Fibroblast of mammary gland (primary cell): ENCODE results near the gene DBNDD1.
"Not testable (repeated sequence)": the region's sequence is repeated elsewhere in the genome, so short reads cannot be mapped to it uniquely, and the experiment has no call there.

ENCODE experiments used
- DNase-seq: peaks from one replicate; pipeline ENCODE4 v3.0.0-alpha.2; 2010; ENCODE audit warnings: low read depth
- H3K4me3 ChIP-seq: 2 replicates; pipeline ENCODE4 v1.5.1; 2011; ENCODE audit warnings: low read depth, mild to moderate bottlenecking, low read length, moderate library complexity; ENCODE audit not compliant: control insufficient read depth
- TF ChIP-seq, protein P1 (sequence below): conservative IDR thresholded peaks from 2 replicates; pipeline ENCODE4 v1.5.1; 2011; ENCODE audit warnings: low read depth, low read length, inconsistent platforms; ENCODE audit not compliant: control insufficient read depth, insufficient read depth

Gene DBNDD1, protein sequence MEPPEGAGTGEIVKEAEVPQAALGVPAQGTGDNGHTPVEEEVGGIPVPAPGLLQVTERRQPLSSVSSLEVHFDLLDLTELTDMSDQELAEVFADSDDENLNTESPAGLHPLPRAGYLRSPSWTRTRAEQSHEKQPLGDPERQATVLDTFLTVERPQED

DNA sequence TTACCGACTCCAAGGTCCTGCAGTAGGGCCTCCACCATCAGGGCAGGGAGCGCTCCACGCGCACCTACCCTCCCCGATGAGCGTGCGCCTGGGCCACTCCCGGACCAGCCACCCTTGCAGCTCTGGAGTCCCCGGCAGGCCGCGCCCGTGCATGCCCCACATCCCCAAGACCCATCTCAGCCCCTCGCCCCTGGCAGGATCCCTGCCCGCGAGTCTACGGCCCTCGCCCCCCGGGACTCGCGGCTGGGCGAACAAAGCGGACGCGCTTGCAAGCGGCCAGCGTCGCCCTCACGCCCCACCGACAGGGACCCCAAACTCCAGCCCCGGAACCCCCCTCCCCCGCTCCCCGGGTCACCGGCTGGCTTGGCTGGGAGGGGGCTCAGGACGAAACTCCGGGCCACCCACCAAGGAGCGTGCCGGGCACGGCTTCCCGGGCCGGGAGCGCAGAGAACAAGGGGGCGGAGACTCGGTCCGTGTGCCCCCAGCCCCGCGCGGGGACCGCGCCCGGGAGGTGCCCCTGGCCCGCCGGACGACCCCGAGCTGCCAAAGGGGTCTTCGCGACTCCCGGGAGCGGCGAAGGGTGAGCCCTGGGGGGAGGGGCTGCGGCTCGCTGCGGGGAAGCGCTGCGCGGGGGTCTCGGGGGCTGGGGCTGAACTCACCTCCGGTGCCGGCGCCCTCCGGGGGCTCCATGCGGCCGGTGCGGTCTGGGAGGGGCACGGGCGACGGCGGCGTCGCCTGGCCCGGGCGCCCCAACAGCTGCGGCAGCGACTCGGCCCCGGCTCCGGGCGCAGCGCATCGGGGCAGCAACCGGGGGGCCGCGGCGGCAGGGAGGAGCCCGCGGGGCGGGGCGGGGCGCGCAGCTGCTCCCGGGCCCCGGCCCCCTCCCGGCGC lies at the start of gene DBNDD1:
TSS of gene DBNDD1 (minus strand) at position 805 of the 891 bp plus-strand sequence. CDS start at position 690, 115 bp downstream.
- no peak for DNase-seq
- H3K4me3 ChIP-seq: peak within 1 kb of the TSS; percentile 34
- TF ChIP-seq, protein P1, sequence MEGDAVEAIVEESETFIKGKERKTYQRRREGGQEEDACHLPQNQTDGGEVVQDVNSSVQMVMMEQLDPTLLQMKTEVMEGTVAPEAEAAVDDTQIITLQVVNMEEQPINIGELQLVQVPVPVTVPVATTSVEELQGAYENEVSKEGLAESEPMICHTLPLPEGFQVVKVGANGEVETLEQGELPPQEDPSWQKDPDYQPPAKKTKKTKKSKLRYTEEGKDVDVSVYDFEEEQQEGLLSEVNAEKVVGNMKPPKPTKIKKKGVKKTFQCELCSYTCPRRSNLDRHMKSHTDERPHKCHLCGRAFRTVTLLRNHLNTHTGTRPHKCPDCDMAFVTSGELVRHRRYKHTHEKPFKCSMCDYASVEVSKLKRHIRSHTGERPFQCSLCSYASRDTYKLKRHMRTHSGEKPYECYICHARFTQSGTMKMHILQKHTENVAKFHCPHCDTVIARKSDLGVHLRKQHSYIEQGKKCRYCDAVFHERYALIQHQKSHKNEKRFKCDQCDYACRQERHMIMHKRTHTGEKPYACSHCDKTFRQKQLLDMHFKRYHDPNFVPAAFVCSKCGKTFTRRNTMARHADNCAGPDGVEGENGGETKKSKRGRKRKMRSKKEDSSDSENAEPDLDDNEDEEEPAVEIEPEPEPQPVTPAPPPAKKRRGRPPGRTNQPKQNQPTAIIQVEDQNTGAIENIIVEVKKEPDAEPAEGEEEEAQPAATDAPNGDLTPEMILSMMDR: no peak

DNA sequence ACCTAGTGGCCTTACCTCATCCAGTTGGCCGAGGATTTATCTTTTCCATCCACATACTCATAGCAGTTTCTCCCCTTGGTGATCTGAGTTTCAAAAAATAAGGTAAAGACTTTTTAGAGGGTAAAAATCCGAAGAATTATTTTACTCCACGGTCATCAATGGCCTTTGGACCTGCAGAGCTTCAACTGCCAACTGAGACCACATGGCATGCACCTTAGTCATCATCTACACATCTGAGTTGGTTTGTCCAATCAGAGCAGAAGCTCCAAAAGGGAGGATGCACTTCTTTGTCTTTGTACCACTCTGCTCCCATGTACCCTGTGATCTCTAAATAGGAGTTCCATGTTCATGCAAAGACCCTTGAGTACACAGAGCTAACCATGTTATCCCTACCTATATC lies 42.2 kb upstream of the DBNDD1 start:
- H3K4me3 ChIP-seq: no peak overlapping the region
- DNase-seq: peak; percentile 16
- TF ChIP-seq, protein P1: no peak

DNA sequence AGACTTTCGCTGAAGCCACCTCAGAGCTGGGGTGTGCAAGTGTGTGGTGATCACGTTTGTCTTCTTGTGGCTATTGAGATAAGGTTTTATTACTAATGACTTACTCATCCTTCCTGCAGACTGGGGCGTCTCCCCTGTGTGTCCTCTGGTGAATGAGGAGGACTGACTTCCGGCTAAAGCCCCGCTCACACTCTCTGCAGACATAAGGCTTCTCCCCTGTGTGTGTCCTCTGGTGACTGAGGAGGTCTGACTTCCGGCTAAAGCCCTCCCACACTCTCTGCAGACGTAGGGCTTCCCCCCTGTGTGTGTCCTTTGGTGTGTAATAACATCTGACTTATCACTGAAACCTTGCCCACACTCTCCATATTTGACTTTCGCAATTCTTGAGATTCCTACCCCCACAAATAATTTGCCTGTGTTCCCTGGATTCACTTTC lies 38.5 kb upstream of the DBNDD1 start:
- peak; percentile 80 for DNase-seq
- TF ChIP-seq, protein P1: no peak
- H3K4me3 ChIP-seq: no peak overlapping the region

DNA sequence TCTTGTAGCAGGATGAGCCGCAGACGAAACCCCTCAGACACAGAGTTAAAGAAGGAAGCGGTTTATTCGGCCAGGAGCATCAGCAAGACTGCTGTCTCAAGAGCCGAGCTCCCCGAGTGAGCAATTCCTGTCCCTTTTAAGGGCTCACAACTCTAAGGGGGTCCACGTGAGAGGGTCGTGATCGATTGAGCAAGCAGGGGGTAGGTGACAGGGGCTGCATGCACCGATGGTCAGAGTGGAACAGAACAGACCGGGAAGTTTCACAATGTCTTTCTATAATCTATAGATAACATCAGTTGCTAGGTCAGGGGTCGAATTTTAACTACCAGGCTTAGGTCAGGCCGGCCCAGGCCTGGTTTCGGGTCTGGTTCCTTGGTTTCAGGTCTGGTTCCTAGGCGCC lies 37.3 kb upstream of the DBNDD1 start:
- not testable (repeated sequence) for H3K4me3 ChIP-seq, DNase-seq

DNA sequence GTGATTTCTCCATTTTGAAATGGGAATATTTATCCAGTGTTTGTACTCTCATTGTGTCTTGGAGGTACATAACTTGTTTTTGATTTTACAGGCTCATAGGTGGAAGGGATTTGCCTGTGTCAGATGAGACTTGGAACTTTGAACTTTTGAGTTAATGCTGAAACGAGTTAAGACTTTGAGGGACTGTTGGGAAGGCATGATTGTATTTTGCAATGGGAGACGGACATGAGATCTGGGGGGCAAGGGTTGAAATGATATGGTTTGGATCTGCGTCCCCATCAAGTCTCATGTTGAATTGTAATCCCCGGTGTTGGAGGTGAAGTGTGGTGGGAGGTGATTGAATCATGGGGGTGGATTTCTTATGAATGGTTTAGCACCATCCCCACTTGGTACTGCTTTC lies 36.1 kb upstream of the DBNDD1 start:
- DNase-seq: no peak
- TF ChIP-seq, protein P1: no peak
- H3K4me3 ChIP-seq: no peak overlapping the region

DNA sequence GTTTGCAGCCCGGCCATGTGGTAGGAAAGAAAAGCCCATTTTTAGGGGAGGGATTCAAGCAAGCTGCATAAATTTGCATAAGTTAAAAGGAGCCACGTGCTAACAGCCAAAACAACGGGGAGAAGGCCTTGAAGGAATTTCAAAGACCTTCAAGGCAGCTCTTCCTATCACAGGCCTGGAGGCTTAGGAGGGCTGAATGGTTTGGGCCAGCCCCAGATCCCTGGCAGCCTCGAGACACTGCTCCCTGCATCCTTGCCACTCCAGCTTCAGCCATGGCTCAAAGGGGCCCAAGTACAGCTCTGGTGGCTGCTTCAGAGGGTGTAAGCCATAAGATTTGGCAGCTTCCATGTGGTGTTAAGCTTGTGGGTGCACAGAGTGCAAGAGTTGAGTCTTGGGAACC lies 35.3 kb upstream of the DBNDD1 start:
- no peak overlapping the region for H3K4me3 ChIP-seq
- DNase-seq: no peak
- TF ChIP-seq, protein P1: no peak

DNA sequence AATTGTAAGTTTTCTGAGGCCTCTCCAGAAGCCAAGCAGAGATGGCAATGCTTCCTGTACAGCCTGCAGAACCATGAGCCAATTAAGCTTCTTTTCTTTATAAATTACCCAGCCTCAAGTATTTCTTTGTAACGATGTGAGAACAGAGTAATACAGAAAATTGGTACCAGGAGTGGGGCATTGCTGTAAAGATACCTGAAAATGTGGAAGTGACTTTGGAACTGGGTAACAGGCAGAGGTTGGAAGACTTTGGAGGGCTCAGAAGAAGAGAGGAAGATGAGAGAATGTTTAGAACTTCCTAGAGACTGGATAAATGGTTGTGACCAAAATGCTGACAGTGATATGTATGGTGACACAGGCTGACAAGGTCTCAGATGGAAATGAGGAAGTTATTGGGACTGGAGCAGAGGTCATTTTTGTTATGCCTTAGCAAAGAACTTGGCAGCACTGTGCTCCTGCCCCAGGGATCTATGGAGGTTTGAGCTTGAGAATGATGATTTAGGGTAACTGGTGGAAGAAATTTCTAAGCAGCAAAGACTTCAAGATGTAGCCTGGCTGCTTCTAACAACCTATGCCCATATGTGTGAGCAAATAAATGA lies 34.7 kb upstream of the DBNDD1 start:
- TF ChIP-seq, protein P1: no peak
- DNase-seq: no peak
- H3K4me3 ChIP-seq: no peak overlapping the region
